DND-41 (cell line): ENCODE data around the gene COPS8.

Source experiments
- ATAC-seq: fragments of 200-7000 bp; cut with Tn5 transposase; 3 replicates; pipeline ENCODE4 v1.9.1; 2021; ENCODE audit warnings: low read depth; ENCODE audit not compliant: insufficient read depth
- DNase-seq: peaks from one replicate; pipeline ENCODE4 v3.0.0-alpha.2; 2020
- H2AFZ ChIP-seq: 2 replicates; pipeline ENCODE4 v1.6.0; 2012; ENCODE audit warnings: low read depth, low read length
- H3K27ac ChIP-seq: 2 replicates; pipeline ENCODE4 v1.5.1; 2012; ENCODE audit warnings: low read length, inconsistent platforms
- H3K27me3 ChIP-seq: fragments of 200-600 bp; sonication (generic); 2 replicates; pipeline ENCODE4 v1.6.0; 2012; ENCODE audit warnings: low read length, mild to moderate bottlenecking, inconsistent platforms; ENCODE audit not compliant: insufficient read depth, poor library complexity
- H3K36me3 ChIP-seq: 2 replicates; pipeline ENCODE4 v1.5.1; 2012; ENCODE audit warnings: low read length, inconsistent platforms; ENCODE audit not compliant: insufficient read depth
- H3K4me1 ChIP-seq: 2 replicates; pipeline ENCODE4 v1.5.1; 2012; ENCODE audit warnings: mild to moderate bottlenecking, low read length; ENCODE audit not compliant: insufficient read depth
- H3K4me2 ChIP-seq: 2 replicates; pipeline ENCODE4 v1.6.0; 2012; ENCODE audit warnings: mild to moderate bottlenecking, moderate library complexity, low read length, inconsistent platforms; ENCODE audit not compliant: insufficient read depth
- H3K4me3 ChIP-seq, 2 experiments: fragments of 200-600 bp in 1 of 2; shearing (Covaris generic) in 1 of 2; 2 replicates each; pipeline ENCODE4 v1.5.1; 2012 to 2016; ENCODE audit warnings: inconsistent platforms in 2 of 2, low read length in 2 of 2, mild to moderate bottlenecking in 2 of 2, low read depth in 1 of 2, moderate library complexity in 1 of 2
- H3K79me2 ChIP-seq: 2 replicates; pipeline ENCODE4 v1.6.0; 2012; ENCODE audit warnings: low read length, inconsistent platforms; ENCODE audit not compliant: insufficient read depth
- H3K9ac ChIP-seq: 2 replicates; pipeline ENCODE4 v1.6.0; 2012; ENCODE audit warnings: low read depth, mild to moderate bottlenecking, inconsistent platforms, low read length, moderate library complexity
- H3K9me3 ChIP-seq: 2 replicates; pipeline ENCODE4 v1.5.1; 2012; ENCODE audit warnings: low read length, moderate library complexity, mild to moderate bottlenecking, inconsistent platforms; ENCODE audit not compliant: insufficient read depth, severe bottlenecking
- H4K20me1 ChIP-seq: 2 replicates; pipeline ENCODE4 v1.6.0; 2012; ENCODE audit warnings: low read length; ENCODE audit not compliant: insufficient read depth
- CTCF ChIP-seq: IDR thresholded peaks from 2 replicates; pipeline ENCODE4 v1.5.1; 2012; ENCODE audit warnings: borderline replicate concordance, low read length, moderate library complexity, mild to moderate bottlenecking; ENCODE audit not compliant: poor library complexity, severe bottlenecking; ENCODE audit errors: extremely low read depth
- EZH2 ChIP-seq: IDR thresholded peaks from 3 replicates; pipeline ENCODE4 v1.6.1; 2012; ENCODE audit warnings: borderline replicate concordance, low read depth, mild to moderate bottlenecking, moderate library complexity, low read length, inconsistent platforms; ENCODE audit not compliant: severe bottlenecking

Gene COPS8

GRCh38 chr2:237148624-237149023 is 62.9 kb downstream of the COPS8 start:
- no peak for TF ChIP-seq CTCF
- TF ChIP-seq EZH2, result no peak
- Histone ChIP-seq H3K27ac (no peak overlapping the region), H3K36me3 (no peaks in the 10 kb centered on the region), H2AFZ (no peak overlapping the region), H3K9ac (no peak overlapping the region), H4K20me1 (no peaks in the 10 kb centered on the region), H3K79me2 (no peaks in the 10 kb centered on the region), H3K9me3 (peaks cover 21% of the 10 kb centered on the region), H3K27me3 (no peaks in the 10 kb centered on the region), H3K4me3 (no peak overlapping the region), H3K4me1 (no peaks in the 10 kb centered on the region), H3K4me2 (no peak overlapping the region)
- no peak for ATAC-seq
- DNase-seq, result no peak

GRCh38 chr2:237149425-237149824 is 63.7 kb downstream of the COPS8 start:
- Histone ChIP-seq H3K4me1 (no peaks in the 10 kb centered on the region), H4K20me1 (no peaks in the 10 kb centered on the region), H3K27me3 (no peaks in the 10 kb centered on the region), H3K36me3 (no peaks in the 10 kb centered on the region), H3K79me2 (no peaks in the 10 kb centered on the region), H3K9ac (no peak overlapping the region), H3K4me3 (no peak overlapping the region), H3K4me2 (no peak overlapping the region), H2AFZ (no peak overlapping the region), H3K27ac (no peak overlapping the region), H3K9me3 (peaks cover 21% of the 10 kb centered on the region)
- DNase-seq (no peak), ATAC-seq (no peak)
- no peak for TF ChIP-seq CTCF
- TF ChIP-seq EZH2, result no peak
